GM12891 (cell line): ENCODE measurements around the gene PORCN.

Experiments used
- PAX5 ChIP-seq: IDR thresholded peaks from 2 replicates; pipeline ENCODE4 v1.6.1; 2011; ENCODE audit warnings: low read length, moderate library complexity, mild to moderate bottlenecking; ENCODE audit not compliant: insufficient read depth, severe bottlenecking
- POLR2A ChIP-seq: IDR thresholded peaks from 2 replicates; pipeline ENCODE4 v1.6.1; 2011; ENCODE audit warnings: low read depth, low read length, control low read depth
- SPI1 ChIP-seq: IDR thresholded peaks from 2 replicates; pipeline ENCODE4 v1.6.1; 2011; ENCODE audit warnings: low read depth, low read length, control low read depth
- TAF1 ChIP-seq: IDR thresholded peaks from 2 replicates; pipeline ENCODE4 v1.6.1; 2011; ENCODE audit warnings: low read depth, low read length, control low read depth

- TF ChIP-seq TAF1 (no peak), POLR2A (no peak), PAX5 (no peak), SPI1 (no peak)
Observed at GRCh38 chrX:48493890-48494364, 14.9 kb upstream of the PORCN start.
